C1 segment of cervical spinal cord (tissue), 14 donors: ENCODE results near the gene ARHGAP8.

ENCODE experiments used
- DNase-seq, 14 donors: peaks; one replicate each; lab custom pipeline; 2025; lab: John Stamatoyannopoulos, UW

The ARHGAP8 gene

GRCh38 chr22:44906999-44907644 is 154.7 kb downstream of the ARHGAP8 start:
- DNase-seq, result no peak

- DNase-seq, result no peak
These were observed 155.7 kb downstream of the ARHGAP8 start for GRCh38 chr22:44907765-44908737.

- no peak for DNase-seq
These were observed 156.9 kb downstream of the ARHGAP8 start for GRCh38 chr22:44909241-44909640.
